Nephron progenitor cell (in vitro differentiated cells): ENCODE data around the gene HOXC13.

Source experiments
- DNase-seq: peaks from one replicate; pipeline ENCODE4 v3.0.0; 2021
- H3K27ac Mint-ChIP-seq: 2 replicates; pipeline ENCODE4 v1.8.0; 2021; ENCODE audit warnings: mild to moderate bottlenecking, moderate library complexity, mixed read lengths
- H3K27me3 Mint-ChIP-seq: 2 replicates; pipeline ENCODE4 v1.8.0; 2021; ENCODE audit warnings: mild to moderate bottlenecking, low read depth, mixed read lengths; ENCODE audit not compliant: poor library complexity
- H3K36me3 Mint-ChIP-seq: 2 replicates; pipeline ENCODE4 v1.8.0; 2021; ENCODE audit warnings: low read depth, mixed read lengths
- H3K4me1 Mint-ChIP-seq: 2 replicates; pipeline ENCODE4 v1.8.0; 2021; ENCODE audit warnings: mixed read lengths
- H3K4me3 Mint-ChIP-seq: 2 replicates; pipeline ENCODE4 v1.8.0; 2021; ENCODE audit warnings: mild to moderate bottlenecking, moderate library complexity, mixed read lengths
- H3K9me3 Mint-ChIP-seq: 2 replicates; pipeline ENCODE4 v1.8.0; 2021; ENCODE audit warnings: mild to moderate bottlenecking, moderate library complexity, mixed read lengths
- TF ChIP-seq, protein P1 (sequence below): fragments of 200-600 bp; sonication (generic); IDR thresholded peaks from 2 replicates; pipeline ENCODE4 v1.5.0; 2021; ENCODE audit warnings: antibody characterized with exemption

The HOXC13 gene

DNA sequence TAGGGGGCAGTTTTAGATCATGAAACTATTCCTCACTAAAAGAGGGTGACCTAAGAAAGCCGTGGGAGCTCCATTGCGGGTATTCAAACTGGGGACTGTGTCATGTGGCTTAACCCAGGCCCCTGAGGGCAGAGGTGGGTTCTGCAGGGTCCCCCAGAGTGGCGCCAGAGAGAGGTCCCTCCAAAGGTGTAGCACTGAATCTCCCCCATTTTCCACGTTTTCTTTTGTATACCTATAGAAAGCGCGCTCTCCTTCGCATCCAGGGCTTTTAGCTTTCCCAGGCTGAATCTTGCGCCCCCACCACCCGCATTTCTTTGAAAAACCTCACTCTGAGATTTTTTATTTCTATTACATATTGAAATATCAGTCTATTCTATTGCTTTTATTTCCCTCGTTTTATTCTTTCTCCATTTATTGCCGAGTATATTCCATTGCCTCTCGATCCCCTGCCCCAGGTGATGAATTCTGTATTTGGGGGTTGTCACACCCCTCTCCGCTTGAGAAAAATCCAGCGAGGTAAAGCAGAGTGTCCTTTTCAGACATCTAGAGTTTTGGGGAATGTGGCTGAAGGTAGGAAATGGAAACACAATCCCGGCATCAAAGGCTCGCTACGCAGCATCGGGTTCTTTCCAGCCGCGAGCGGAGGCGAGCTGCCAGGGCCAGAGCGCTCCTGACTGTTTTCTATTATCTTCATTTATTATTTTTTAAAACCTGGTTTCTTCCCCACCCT lies 870 bp upstream of the HOXC13 start:
- TF ChIP-seq, protein P1, sequence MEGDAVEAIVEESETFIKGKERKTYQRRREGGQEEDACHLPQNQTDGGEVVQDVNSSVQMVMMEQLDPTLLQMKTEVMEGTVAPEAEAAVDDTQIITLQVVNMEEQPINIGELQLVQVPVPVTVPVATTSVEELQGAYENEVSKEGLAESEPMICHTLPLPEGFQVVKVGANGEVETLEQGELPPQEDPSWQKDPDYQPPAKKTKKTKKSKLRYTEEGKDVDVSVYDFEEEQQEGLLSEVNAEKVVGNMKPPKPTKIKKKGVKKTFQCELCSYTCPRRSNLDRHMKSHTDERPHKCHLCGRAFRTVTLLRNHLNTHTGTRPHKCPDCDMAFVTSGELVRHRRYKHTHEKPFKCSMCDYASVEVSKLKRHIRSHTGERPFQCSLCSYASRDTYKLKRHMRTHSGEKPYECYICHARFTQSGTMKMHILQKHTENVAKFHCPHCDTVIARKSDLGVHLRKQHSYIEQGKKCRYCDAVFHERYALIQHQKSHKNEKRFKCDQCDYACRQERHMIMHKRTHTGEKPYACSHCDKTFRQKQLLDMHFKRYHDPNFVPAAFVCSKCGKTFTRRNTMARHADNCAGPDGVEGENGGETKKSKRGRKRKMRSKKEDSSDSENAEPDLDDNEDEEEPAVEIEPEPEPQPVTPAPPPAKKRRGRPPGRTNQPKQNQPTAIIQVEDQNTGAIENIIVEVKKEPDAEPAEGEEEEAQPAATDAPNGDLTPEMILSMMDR = no peak

DNA sequence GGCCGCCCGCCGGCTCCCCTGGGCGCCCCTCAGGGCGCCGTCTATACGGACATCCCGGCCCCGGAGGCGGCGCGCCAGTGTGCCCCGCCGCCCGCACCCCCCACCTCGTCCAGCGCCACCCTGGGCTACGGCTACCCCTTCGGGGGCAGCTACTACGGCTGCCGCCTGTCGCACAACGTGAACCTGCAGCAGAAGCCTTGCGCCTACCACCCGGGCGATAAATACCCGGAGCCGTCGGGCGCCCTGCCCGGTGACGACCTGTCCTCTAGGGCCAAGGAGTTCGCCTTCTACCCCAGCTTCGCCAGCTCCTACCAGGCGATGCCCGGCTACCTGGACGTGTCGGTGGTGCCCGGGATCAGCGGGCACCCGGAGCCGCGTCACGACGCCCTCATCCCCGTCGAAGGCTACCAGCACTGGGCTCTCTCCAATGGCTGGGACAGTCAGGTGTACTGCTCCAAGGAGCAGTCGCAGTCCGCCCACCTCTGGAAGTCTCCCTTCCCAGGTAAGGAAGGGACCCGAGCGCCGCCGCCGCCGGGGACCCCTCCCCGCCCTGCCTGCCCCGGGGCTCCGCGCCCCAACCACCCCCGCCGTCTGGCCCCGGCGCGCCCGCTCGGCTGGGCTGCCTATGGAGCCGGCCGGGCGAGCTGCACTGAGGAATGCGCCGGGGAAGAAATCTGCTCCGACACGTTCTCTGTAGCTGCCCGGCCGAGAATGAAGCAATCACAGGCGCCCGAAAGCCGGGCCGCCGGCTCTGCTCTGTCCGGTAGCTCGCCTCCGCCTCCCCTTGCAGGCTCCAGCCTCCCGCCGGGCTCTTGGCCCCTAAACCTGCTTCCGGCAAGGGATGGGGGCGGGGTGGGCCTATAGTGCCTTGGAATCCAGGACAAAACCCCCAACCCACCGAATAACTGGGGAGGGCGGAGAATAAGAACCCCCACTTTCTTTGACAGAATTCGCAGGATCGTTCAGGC lies 794 bp downstream of the HOXC13 start:
- no peak overlapping the region for H3K27ac Mint-ChIP-seq
- peaks cover 6% of the 10 kb centered on the region for H3K4me1 Mint-ChIP-seq

More for the DNA sequence above, 870 bp upstream of the HOXC13 start:
- no peak for DNase-seq
- Mint-ChIP-seq H3K27ac (no peak overlapping the region), H3K4me3 (no peak overlapping the region), H3K9me3 (peaks cover 12% of the 10 kb centered on the region), H3K4me1 (peaks cover 6% of the 10 kb centered on the region), H3K36me3 (no peaks in the 10 kb centered on the region), H3K27me3 (peaks cover 100% of the 10 kb centered on the region)

DNA sequence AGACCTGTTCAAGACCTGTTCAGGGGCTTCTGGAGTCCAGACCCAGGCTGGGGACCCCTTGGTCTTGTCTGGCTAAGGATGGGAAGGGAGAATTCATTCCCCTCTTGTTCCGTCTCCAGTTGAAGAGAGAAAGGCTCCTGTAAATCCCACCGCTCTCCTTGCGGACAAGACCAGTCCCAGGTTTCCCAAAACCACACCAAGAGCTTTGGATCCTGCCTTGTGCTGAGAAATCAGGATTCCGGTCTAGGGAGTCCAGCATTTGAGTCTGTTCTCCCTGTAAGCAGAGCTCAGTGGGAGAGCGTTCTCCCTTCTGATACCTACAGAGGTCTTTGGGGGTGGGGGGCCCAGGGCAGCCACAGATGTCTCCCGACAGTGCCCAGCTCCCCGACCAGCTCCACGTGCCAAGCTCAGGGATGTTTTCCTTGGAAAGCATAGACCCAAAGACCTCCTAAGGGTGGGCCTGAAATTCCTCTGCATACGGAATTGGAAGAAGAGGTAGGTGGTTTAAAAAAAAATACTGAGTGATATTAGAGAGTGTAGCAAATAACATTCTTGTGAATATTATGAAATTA lies 1.9 kb downstream of the HOXC13 start:
- Mint-ChIP-seq H3K36me3 (no peaks in the 10 kb centered on the region), H3K9me3 (peaks cover 11% of the 10 kb centered on the region), H3K4me1 (peaks cover 3% of the 10 kb centered on the region), H3K27me3 (peaks cover 100% of the 10 kb centered on the region), H3K27ac (no peak overlapping the region), H3K4me3 (no peak overlapping the region)
- TF ChIP-seq, protein P1 = no peak
- DNase-seq = no peak

More for the DNA sequence above, 794 bp downstream of the HOXC13 start:
- Mint-ChIP-seq H3K27me3 (peaks cover 100% of the 10 kb centered on the region), H3K4me3 (no peak overlapping the region), H3K36me3 (no peaks in the 10 kb centered on the region), H3K9me3 (peaks cover 6% of the 10 kb centered on the region)
- TF ChIP-seq, protein P1 = no peak
- DNase-seq = peak; percentile 57

DNA sequence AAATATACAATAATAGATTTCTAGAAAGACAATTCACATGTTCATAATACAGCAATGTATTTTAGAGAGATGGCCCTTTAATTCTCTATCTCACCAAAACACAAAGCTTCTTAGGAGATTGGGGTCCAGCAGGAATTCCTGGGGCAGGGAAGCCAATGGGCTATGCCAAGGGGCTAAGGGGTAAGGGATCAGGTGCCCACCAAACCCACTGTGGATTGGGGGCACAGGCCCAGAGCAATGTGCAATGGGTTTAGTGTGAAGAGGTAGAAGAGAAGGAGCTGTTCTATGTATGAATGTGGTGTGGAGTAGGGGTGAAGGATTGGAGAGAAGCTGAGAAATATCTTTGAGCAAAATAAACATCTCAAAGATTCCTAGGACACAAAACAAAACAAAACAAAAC lies 2.6 kb downstream of the HOXC13 start:
- TF ChIP-seq, protein P1 = no peak
- peaks cover 11% of the 10 kb centered on the region for H3K9me3 Mint-ChIP-seq
- no peak overlapping the region for H3K27ac Mint-ChIP-seq
- no peaks in the 10 kb centered on the region for H3K4me1 Mint-ChIP-seq
- H3K4me3 Mint-ChIP-seq = no peak overlapping the region
- no peak for DNase-seq
- peaks cover 100% of the 10 kb centered on the region for H3K27me3 Mint-ChIP-seq
- H3K36me3 Mint-ChIP-seq = no peaks in the 10 kb centered on the region

DNA sequence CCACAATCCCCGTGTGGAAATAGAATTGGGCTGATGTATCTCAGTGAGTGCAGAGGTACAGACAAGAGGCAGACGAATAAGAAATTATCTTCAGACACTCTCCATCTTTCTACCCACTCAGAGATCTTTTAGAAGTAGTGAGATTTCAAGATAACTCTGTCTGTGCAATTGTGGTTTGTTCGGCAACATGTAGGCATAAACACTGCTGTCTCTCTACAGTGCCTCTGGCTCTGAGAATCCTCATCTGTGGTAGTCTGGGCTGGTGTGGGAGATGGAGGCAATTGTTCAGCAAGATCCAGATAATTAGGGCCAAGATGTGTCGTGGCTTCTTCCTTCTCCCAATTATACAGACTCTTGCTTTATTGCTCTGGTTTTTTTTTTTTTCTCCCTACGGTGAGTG lies 3.1 kb downstream of the HOXC13 start:
- H3K4me1 Mint-ChIP-seq = no peaks in the 10 kb centered on the region
- DNase-seq = no peak
- H3K4me3 Mint-ChIP-seq = no peak overlapping the region
- H3K9me3 Mint-ChIP-seq = peaks cover 11% of the 10 kb centered on the region
- H3K36me3 Mint-ChIP-seq = no peaks in the 10 kb centered on the region
- no peak overlapping the region for H3K27ac Mint-ChIP-seq
- TF ChIP-seq, protein P1 = no peak
- H3K27me3 Mint-ChIP-seq = peaks cover 100% of the 10 kb centered on the region
